ENCODE data around the gene BCL2L2.

DNA sequence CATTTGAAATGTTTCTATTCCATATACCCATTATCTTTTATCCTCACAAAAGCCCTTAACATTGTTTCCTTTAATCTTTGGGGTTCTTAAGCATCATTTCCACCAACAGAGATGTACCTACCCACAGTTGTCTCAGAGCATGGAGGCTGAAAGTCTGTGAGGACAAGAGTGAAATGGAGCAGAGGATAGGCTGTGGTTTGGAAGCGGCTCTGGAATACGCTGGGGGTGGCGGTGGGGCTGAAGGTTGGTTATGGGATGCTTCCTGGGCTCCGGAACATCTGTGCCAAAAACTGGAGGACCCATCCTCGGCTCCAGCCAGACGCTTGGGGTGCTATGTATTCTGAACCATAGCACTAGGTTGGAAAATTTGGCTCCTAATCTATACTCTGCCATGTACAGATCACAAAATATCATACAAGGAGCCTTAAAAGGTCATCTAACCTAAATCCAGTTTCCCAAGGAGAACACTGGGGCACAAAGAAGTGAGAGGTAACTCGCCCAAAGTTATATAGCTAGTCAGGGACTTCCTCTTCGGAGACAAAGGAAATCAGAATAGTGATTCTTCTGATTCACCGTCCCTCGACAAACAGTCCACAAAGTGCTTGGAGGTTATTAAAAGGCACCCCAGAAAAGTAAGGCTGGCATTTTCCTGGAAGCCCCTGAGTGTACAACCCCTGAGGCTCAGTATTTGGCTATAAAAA is 6.5 kb upstream of the BCL2L2 start:
- TF ChIP-seq, protein P1, sequence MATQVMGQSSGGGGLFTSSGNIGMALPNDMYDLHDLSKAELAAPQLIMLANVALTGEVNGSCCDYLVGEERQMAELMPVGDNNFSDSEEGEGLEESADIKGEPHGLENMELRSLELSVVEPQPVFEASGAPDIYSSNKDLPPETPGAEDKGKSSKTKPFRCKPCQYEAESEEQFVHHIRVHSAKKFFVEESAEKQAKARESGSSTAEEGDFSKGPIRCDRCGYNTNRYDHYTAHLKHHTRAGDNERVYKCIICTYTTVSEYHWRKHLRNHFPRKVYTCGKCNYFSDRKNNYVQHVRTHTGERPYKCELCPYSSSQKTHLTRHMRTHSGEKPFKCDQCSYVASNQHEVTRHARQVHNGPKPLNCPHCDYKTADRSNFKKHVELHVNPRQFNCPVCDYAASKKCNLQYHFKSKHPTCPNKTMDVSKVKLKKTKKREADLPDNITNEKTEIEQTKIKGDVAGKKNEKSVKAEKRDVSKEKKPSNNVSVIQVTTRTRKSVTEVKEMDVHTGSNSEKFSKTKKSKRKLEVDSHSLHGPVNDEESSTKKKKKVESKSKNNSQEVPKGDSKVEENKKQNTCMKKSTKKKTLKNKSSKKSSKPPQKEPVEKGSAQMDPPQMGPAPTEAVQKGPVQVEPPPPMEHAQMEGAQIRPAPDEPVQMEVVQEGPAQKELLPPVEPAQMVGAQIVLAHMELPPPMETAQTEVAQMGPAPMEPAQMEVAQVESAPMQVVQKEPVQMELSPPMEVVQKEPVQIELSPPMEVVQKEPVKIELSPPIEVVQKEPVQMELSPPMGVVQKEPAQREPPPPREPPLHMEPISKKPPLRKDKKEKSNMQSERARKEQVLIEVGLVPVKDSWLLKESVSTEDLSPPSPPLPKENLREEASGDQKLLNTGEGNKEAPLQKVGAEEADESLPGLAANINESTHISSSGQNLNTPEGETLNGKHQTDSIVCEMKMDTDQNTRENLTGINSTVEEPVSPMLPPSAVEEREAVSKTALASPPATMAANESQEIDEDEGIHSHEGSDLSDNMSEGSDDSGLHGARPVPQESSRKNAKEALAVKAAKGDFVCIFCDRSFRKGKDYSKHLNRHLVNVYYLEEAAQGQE (IDR thresholded peaks at IDR 0.05): no peak
- TF ChIP-seq, protein P2, sequence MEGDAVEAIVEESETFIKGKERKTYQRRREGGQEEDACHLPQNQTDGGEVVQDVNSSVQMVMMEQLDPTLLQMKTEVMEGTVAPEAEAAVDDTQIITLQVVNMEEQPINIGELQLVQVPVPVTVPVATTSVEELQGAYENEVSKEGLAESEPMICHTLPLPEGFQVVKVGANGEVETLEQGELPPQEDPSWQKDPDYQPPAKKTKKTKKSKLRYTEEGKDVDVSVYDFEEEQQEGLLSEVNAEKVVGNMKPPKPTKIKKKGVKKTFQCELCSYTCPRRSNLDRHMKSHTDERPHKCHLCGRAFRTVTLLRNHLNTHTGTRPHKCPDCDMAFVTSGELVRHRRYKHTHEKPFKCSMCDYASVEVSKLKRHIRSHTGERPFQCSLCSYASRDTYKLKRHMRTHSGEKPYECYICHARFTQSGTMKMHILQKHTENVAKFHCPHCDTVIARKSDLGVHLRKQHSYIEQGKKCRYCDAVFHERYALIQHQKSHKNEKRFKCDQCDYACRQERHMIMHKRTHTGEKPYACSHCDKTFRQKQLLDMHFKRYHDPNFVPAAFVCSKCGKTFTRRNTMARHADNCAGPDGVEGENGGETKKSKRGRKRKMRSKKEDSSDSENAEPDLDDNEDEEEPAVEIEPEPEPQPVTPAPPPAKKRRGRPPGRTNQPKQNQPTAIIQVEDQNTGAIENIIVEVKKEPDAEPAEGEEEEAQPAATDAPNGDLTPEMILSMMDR (IDR thresholded peaks at IDR 0.05; ENCODE audit: low read depth, low read length, missing input control): no peak
- TF ChIP-seq HNF4A (conservative IDR thresholded peaks at IDR 0.05) (no peak), RXRA (IDR thresholded peaks at IDR 0.05) (no peak), GABPA (IDR thresholded peaks at IDR 0.05 in 1 of 2, conservative IDR thresholded peaks at IDR 0.05 in 1 of 2) (no peak), RAD21 (IDR thresholded peaks at IDR 0.05) (no peak), FOXA1 (IDR thresholded peaks at IDR 0.05) (no peak), SP1 (IDR thresholded peaks at IDR 0.05) (no peak), JUND (IDR thresholded peaks at IDR 0.05) (no peak), YY1 (IDR thresholded peaks at IDR 0.05) (no peak), TAF1 (conservative IDR thresholded peaks at IDR 0.05) (no peak)
- TF ChIP-seq, protein P3, sequence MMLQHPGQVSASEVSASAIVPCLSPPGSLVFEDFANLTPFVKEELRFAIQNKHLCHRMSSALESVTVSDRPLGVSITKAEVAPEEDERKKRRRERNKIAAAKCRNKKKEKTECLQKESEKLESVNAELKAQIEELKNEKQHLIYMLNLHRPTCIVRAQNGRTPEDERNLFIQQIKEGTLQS (IDR thresholded peaks at IDR 0.05): no peak
- TF ChIP-seq, protein P4, sequence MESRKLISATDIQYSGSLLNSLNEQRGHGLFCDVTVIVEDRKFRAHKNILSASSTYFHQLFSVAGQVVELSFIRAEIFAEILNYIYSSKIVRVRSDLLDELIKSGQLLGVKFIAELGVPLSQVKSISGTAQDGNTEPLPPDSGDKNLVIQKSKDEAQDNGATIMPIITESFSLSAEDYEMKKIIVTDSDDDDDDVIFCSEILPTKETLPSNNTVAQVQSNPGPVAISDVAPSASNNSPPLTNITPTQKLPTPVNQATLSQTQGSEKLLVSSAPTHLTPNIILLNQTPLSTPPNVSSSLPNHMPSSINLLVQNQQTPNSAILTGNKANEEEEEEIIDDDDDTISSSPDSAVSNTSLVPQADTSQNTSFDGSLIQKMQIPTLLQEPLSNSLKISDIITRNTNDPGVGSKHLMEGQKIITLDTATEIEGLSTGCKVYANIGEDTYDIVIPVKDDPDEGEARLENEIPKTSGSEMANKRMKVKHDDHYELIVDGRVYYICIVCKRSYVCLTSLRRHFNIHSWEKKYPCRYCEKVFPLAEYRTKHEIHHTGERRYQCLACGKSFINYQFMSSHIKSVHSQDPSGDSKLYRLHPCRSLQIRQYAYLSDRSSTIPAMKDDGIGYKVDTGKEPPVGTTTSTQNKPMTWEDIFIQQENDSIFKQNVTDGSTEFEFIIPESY (IDR thresholded peaks at IDR 0.05): no peak
- TF ChIP-seq, protein P5, sequence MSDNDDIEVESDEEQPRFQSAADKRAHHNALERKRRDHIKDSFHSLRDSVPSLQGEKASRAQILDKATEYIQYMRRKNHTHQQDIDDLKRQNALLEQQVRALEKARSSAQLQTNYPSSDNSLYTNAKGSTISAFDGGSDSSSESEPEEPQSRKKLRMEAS (IDR thresholded peaks at IDR 0.05): no peak
